DMS153 treated with DMSO at 0.1 percent for 48 hours (cell line): ENCODE results near the gene FHOD1.

Experiments used
- DNase-seq: peaks from one replicate; lab custom pipeline; 2025; ENCODE audit not compliant: unreplicated experiment; lab: John Stamatoyannopoulos, UW

The FHOD1 gene

GRCh38 chr16:67193536-67193935 is 53.7 kb downstream of the FHOD1 start:
- no peak for DNase-seq

- DNase-seq = no peak
These were observed 54.4 kb downstream of the FHOD1 start for GRCh38 chr16:67192781-67193361.

GRCh38 chr16:67191995-67192681 is 55.1 kb downstream of the FHOD1 start, which contains the start of gene E2F4:
TSS of gene E2F4 (plus strand) at chr16:67192155. CDS start at chr16:67192228, 73 bp downstream.
- DNase-seq = peak; percentile 85

- DNase-seq = no peak
These were observed 55.8 kb downstream of the FHOD1 start for GRCh38 chr16:67191411-67191994.

GRCh38 chr16:67190448-67191399 is 56.6 kb downstream of the FHOD1 start:
- no peak for DNase-seq

GRCh38 chr16:67190041-67190440 is 57.2 kb downstream of the FHOD1 start, which contains the start of gene EXOC3L1:
TSS of gene EXOC3L1 (minus strand) at chr16:67190136. CDS start at chr16:67189676, 460 bp downstream.
- DNase-seq = no peak

- DNase-seq = no peak
These were observed 58.5 kb downstream of the FHOD1 start for GRCh38 chr16:67188798-67189197.

GRCh38 chr16:67188323-67188722 is 59.0 kb downstream of the FHOD1 start:
- DNase-seq = no peak

- DNase-seq = no peak
These were observed 59.9 kb downstream of the FHOD1 start for GRCh38 chr16:67187175-67187890.

GRCh38 chr16:67186550-67186950 is 60.7 kb downstream of the FHOD1 start:
- no peak for DNase-seq

- no peak for DNase-seq
These were observed 61.6 kb downstream of the FHOD1 start for GRCh38 chr16:67185651-67186134.

GRCh38 chr16:67184995-67185650 is 62.2 kb downstream of the FHOD1 start:
- DNase-seq = peak; percentile 65

GRCh38 chr16:67184453-67184994 is 62.8 kb downstream of the FHOD1 start:
- DNase-seq = peak; percentile 44

GRCh38 chr16:67183627-67184452 is 63.4 kb downstream of the FHOD1 start, which contains the start of gene MATCAP1:
TSS of gene MATCAP1 (minus strand) at chr16:67183963. CDS start at chr16:67180610, 3,353 bp downstream.
- DNase-seq = peak; percentile 96

- no peak for DNase-seq
These were observed 64.0 kb downstream of the FHOD1 start for GRCh38 chr16:67183284-67183626.

GRCh38 chr16:67182288-67182687 is 65.0 kb downstream of the FHOD1 start:
- no peak for DNase-seq

- no peak for DNase-seq
These were observed 65.9 kb downstream of the FHOD1 start for GRCh38 chr16:67181346-67181745.

- DNase-seq = no peak
These were observed 67.1 kb downstream of the FHOD1 start for GRCh38 chr16:67180166-67180565.
